ENCODE measurements around the gene BLID.

The BLID gene

GRCh38 chr11:122082205-122082604, 33.8 kb downstream of the BLID start:
- DNase-seq (ENCODE audit: low read depth in 2 of 3, low spot score in 2 of 3): no peak

DNA sequence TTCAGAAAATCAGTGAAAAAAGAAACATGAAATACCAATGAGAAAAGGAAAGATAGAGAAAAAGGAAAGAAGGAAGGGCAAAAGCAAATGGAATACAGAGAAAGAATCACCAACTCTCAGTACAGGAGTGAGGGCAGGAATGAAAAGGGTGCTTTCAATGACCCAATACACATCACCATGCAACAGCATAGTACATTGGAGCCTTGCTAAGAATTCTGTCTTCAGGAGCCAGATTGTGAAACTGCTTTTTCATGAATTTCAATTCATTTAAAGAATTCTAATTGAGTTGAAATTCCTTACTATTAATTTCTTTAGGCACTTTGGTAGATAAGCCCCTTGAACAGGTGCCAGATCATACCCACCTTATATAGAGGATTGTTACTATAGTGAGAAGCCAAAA, 34.9 kb downstream of the BLID start:
- DNase-seq (ENCODE audit: low read depth in 2 of 3, low spot score in 2 of 3): no peak

GRCh38 chr11:122077459-122077858, 38.6 kb downstream of the BLID start:
- no peak for DNase-seq (ENCODE audit: low read depth in 2 of 3, low spot score in 2 of 3)

DNA sequence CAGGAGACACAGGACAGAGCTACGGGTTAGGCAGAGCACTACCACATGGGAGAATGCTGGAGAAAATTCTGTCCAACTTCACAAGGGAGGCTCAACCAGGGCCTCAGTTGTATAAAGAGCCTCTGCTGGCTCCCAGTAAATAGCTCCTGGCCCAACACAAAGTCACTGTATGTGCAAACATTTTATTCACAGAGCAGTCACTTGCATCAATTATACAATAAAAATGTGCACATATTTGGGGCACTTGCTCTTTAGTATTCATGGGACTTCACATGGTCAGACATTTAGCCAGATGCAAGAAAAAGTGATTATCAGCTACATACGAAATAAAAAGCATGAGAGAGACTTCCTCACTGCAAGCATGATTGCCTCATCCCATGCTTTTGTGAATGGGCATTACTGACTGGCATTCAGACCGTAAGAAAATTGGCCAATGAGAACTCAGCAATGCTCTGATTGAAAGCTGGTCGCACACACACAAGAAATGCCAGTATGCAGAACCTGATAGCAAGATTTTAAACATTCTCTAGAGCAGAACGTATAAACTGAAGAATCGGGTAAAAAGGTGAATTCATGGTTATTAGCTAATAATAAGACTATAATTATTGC, 39.4 kb downstream of the BLID start:
- DNase-seq (ENCODE audit: low read depth in 2 of 3, low spot score in 2 of 3): no peak

GRCh38 chr11:122075016-122075415, 41.0 kb downstream of the BLID start:
- DNase-seq (ENCODE audit: low read depth in 2 of 3, low spot score in 2 of 3): no peak

DNA sequence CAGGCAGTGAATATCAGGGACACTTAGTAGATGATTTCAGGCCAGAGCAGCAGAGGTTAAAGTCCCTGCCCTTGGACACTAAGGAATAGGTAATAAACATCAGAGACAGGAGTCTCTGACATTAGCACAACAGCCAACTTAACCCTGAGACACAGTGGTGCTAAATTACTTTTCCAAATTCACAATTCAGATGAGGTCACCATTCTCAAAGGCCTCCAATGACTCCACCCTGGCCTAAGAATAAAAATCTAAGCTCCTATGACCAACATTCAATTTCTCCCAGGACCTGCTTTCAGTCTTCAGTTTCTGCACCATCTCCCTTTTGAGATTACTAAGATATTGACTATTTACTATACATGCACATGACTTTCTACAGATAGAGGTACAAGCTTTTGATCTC, 42.0 kb downstream of the BLID start:
- no peak for DNase-seq (ENCODE audit: low read depth in 2 of 3, low spot score in 2 of 3)

DNA sequence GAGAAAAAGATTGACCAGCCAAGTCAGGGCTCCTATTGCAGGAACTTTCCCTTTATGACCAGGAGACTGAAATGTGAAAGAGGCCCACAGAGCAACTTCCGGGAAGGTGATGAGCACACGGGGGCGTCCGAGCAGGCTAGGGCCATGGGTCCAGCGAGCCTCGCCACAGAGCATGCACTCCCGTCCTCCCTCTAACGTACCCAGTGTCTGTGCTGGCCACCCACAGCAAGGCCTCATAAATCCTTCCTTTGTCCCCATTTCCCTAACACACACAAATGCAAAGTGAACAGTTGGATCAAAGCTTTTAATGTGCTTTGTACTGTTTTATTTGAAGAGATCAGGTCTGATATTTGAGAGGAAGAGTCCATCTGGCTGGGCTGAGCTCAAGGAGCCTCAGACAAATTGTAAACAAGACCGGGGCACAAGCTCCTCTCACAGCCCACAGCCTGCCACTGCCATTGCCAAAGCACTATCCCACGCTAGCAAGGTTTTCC, 44.3 kb downstream of the BLID start:
- DNase-seq (ENCODE audit: low read depth in 2 of 3, low spot score in 2 of 3): no peak

DNA sequence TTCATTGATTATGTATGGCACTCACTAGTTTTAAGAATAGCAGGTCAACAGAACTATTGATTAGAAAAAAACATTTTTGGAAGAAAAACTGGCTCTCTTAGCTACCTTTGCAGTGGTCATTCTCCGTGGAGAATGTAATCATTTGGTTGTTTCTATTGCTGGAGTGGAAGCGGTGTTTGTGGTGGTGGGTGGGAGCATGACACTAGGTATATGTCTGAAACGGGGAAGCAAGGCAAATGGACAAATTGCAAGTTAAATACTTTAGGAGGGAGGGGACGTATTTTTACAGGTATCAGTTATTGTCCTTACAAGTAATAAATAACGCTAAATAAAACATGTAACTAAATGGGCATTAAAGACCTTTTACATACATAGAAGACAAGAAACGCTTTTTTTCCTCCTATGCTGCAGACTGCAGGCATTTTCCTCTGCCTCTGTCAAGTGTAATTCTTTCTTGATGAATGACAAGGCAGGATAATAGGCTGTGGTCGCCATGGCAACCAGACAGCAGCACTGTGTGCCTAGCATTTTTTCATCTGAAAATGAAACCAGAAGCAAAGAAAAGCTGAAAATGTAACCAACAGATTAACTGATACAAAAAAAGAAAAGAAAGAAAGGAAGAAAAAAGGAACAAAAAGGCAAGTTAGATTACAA, 46.2 kb downstream of the BLID start:
- no peak for DNase-seq (ENCODE audit: low read depth in 2 of 3, low spot score in 2 of 3)

GRCh38 chr11:122068837-122069236, 47.2 kb downstream of the BLID start:
- no peak for DNase-seq (ENCODE audit: low read depth in 2 of 3, low spot score in 2 of 3)

- no peak for DNase-seq (ENCODE audit: low read depth in 2 of 3, low spot score in 2 of 3)
Observed at GRCh38 chr11:122068141-122068540, 47.9 kb downstream of the BLID start.
